Activated naive CD8-positive, alpha-beta T cell treated with anti-CD3 and anti-CD28 coated beads, Interleukin-2, amount 10 ng/mL, durations not matched to agents 7 days and 5 days (primary cell): ENCODE results near the gene TMEM126A. TPM values are rescaled to one million over a fixed set of nuclear protein-coding genes. Genes with fewer than 3 reads are reported as not detected.

Source experiments
- total RNA-seq, 2 experiments: library from RNA; stranded (reverse); gene quantifications; one replicate each; pipeline ENCODE4 v1.2.3, GENCODE V29; 2021

The TMEM126A gene
- total RNA-seq, 2 experiments from 2014 or later, result 27.2 to 28.8 TPM

Other genes starting within 250 kb of the TMEM126A start
- gene DLG2, start 20.6 kb upstream of the TMEM126A start, total RNA-seq, result 1 to 10 TPM; 2.6 to 3.4 TPM
- 10 to 100 TPM; 52.8 to 53.9 TPM for gene TMEM126B, start 19.4 kb upstream of the TMEM126A start, total RNA-seq
- gene CREBZF, start 17.2 kb downstream of the TMEM126A start, total RNA-seq, result 10 to 100 TPM; 77.7 to 78.4 TPM
- under 1 TPM; 0.22 to 0.43 TPM for gene CCDC89, start 38.2 kb downstream of the TMEM126A start, total RNA-seq
- gene SYTL2, start 163.2 kb downstream of the TMEM126A start, total RNA-seq, result 10 to 100 TPM; 28.7 to 39.3 TPM
- gene CCDC83, start 207.4 kb downstream of the TMEM126A start, total RNA-seq, result not detected